NCI-H2227 treated with DMSO at 0.1 percent for 48 hours (cell line): Measurements from ENCODE around the gene TMPRSS4.

Experiments used
- DNase-seq: peaks from one replicate; lab custom pipeline; 2025; lab: John Stamatoyannopoulos, UW

TMPRSS4 gene

DNA sequence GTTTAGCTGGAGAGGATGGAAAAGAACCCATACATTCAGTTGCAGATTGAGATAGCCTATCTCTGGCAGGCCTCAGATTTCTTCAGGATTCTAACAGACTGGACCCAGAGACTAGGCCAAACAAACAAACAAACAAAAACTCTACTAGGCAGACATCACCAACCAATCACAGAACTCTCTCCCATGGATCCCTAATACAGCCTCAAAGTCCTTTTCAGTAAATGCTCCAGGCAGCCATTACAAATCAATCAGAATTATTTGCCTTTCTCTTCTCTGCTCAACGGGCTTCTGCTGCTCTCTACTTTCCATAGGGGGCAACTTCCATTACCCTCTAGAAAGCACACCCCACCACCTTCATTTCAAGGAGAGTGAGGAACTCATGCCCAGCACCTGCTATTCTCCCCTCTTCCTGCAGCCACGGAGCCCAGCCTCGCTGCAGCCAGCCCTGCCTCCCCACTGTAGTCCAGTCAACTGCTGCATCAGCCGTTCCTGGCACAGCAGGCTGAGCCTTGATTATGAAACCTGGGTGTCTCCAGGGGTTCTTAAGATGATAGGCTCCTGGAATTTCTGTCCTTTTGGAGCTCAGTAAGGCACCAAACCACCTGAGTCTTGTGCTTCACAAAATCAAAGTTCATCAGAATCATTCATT, 28.9 kb downstream of the TMPRSS4 start:
- no peak for DNase-seq

DNA sequence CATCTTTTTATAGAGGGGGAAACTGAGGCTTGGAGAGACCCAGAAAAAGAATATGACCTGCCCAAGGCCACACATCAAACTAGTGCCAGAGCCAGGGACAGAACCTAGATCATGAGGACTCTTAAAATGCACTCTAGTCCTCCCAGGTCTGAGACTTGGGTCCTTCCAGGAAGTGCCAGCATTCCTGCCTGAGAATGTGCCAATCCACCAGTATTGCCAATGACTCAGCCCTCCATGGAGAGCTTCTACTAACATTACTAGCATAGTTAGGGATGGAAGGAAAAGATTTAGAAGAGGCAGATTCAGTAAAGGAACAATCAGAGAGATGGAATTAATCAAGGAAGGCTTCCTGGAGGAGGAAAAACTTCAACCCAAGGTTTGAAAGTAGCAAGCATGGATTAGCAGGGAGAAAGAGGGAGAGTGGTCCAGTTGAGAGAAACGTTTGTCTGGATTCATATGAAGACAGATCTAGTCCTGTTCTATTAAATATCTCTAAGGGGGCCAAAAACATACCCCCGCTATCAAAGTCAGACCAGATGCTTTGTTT, 30.0 kb downstream of the TMPRSS4 start:
- no peak for DNase-seq

- DNase-seq: no peak
Measured at GRCh38 chr11:118108513-118108912, 31.6 kb downstream of the TMPRSS4 start.

GRCh38 chr11:118109231-118109630, 32.4 kb downstream of the TMPRSS4 start:
- no peak for DNase-seq

GRCh38 chr11:118111019-118111743, 34.3 kb downstream of the TMPRSS4 start:
- no peak for DNase-seq

GRCh38 chr11:118111744-118112035, 34.8 kb downstream of the TMPRSS4 start:
- DNase-seq: no peak

DNA sequence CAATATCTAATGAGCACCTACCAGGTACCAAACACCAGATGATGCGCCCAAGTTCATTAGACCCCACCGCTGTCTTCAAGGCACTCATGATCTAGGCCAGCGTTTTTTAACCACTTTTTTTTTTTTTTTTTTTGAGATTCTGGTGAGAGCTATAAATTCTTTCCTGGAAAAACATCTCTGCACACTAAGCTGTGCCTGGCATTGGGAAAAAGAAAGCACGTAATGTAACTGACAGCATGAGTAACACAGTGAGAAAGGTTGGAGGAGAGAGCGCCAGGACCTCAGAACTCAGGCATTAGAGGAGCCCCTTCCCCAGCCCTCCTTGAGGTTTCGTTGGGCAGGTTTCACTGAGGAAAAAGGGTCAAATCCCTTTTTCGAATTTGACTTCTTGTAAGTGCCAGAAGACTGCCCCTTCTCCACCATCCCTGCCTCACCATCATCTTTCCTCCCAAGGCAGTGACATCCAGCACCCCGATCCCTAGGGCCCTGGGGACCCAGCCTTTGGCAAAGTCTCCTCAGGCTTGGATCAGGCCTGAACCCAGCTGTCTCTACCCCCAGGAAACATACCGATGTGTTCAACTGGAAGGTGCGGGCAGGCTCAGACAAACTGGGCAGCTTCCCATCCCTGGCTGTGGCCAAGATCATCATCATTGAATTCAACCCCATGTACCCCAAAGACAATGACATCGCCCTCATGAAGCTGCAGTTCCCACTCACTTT, 36.0 kb downstream of the TMPRSS4 start:
- DNase-seq: no peak

GRCh38 chr11:118114266-118114665, 37.4 kb downstream of the TMPRSS4 start:
- DNase-seq: no peak

DNA sequence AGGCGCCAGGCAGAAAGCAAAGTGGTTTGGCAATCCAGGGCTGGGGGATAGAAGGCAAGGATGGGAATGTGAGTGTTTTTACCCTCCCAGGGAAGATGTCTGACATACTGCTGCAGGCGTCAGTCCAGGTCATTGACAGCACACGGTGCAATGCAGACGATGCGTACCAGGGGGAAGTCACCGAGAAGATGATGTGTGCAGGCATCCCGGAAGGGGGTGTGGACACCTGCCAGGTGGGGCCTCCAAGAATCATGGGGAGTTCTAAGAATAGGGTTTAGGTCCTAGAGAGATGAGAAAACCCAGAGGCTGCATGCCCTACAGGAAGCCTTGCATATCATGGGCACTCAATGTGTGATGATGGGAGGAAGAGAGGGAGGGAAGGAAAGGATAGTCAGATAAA, 38.2 kb downstream of the TMPRSS4 start:
- DNase-seq: no peak

- DNase-seq: no peak
Measured at GRCh38 chr11:118117790-118118601, 41.1 kb downstream of the TMPRSS4 start.

GRCh38 chr11:118120793-118121192, 43.9 kb downstream of the TMPRSS4 start:
- no peak for DNase-seq

- DNase-seq: no peak
Measured at GRCh38 chr11:118124929-118125535, 48.2 kb downstream of the TMPRSS4 start.

DNA sequence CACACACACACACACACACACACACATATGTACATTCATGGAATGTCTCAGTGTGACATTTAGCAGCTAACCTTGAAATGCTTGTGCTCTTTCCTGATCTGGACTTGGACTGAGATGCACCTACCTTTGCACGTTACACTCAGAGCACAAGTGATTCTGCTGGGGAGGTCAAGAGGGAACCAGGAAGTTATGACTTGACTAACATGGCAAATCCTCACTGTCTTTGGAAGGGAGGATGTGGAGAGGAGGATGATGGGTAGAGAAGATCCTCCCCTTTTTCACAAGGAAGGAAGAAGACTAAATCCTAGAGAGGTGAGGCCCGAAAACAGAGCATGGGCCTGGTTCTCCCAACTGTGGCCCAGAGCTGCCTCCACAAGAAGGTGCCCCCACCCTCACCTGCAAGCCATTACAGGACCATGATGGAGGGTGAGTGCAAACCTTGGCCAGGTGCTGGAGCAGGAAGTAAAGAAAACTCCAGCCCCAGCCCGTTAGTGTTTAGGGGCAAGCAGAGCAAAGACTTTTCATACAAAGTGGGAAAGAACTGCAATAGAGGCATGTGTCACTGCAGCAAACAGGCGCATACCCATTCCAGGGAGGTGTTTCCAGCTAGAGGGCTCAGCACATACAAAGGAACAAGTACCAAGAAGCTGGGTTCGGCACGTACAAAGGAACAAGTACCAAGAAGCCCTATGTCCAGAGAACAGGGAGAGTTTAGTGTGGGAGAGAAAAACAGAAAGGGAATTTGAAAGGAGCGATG, 49.4 kb downstream of the TMPRSS4 start:
- DNase-seq: no peak

DNA sequence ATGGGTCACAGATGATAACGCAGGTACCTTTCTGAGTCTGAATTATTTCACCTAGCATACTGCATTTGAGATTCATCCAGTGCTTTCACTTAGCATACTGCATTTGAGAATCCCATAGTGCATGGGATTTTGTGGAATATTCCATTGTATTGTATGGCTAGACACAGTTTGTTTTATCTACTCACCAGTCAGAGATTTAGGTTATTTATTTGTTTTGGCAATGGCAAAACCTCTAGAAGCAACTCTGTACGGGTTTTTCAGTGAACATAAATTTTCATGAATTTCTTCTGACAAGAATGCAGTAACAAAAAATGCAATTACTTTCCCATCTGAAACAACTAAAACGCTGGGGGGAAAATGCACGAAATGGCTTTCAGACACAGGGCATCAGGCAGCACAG, 51.4 kb downstream of the TMPRSS4 start:
- DNase-seq: no peak

GRCh38 chr11:118128721-118129470, 52.0 kb downstream of the TMPRSS4 start:
- DNase-seq: no peak

DNA sequence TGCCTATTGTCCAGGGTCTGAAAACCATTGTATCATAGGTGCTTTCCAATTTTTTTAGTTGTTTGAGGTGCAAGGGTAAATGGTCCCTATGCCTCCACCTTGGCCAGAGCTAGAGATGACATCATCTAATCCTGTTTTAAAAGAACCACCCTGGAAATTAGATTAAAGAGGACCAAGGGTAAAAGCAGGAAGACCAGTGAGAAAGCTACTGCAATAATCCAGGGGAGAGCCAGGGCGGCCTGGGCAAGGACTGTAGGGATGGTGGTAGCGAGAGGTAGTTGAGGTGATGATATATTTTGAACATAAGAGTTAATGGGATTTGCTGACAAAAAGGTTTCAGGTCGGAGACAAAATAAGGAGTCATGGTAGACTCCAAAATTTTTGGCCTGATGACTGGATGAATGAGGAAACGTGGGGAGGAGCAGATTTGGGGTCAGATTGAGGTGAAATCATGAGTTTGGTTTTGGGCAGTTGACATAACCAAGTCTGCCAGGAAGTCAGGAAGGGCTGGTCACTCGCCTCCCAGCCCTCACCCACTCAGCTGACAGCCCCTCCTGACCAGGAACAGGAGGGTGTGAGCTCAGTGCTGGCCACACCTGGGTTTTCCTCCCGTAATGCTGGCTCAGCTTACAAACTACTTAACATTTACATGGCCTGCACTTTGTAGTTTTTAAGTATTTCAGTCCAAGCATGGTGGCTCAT, 52.7 kb downstream of the TMPRSS4 start:
- no peak for DNase-seq

DNA sequence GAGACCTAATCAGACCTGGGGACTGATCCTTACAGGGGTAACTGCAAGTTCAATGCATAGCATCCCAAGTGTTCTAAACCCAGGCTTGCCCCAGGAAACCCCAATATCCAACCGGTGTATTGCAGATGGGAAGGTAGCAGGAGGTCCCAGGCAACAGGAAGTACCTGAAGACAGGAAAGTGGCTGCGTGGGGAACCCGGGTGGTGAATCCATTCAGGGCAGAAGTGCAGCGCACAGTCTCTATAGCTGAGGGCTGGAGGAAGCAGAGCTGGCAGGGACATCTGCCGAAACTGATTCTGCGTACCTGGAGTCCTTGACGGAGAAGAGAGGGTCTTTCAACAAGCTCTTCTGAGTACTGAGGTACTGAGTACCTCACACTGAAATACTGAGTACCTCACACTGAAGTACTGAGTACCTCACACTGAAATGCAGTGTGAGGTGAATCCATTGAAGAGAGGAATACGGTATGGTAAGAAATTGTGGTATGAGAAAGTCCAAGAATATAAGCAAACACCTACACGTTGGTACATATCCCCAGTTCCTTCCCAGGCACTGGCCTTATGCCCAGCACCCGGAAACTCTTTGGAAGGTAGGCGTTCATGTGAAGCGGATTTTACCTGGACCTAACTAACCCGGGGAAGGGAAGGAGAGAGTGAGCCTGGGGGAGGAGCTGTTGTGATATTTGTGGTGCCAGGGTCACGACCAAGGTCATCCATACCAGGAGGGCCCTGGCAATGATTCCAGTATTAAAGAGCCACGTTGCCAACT, 55.7 kb downstream of the TMPRSS4 start:
- no peak for DNase-seq

DNA sequence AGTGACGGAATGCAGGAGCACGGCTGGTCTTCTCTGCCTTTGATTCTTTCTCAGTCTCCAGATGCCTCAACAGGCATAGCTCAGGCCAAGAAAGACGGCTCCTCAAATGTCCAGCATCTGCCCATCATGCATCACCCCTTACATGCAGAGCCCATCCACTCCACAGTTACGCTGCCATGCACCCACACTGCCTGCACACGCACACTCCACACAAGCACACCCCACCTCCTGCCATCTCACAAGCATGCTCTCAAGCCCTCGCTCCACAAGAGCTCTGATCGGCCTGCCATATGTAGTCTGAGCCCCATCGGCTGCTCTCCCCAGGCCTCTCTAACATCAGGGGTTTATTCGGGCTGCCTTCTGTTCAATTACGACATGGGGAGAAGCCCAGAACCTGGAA, 56.9 kb downstream of the TMPRSS4 start:
- DNase-seq: no peak
